A673 (cell line): ENCODE results near the gene HDAC10.

Experiments
- CTCF ChIP-seq: fragments of 300-800, 200-600 bp; sonication (generic); conservative IDR thresholded peaks from 2 replicates; pipeline ENCODE4 v1.5.1; 2017; ENCODE audit warnings: low read depth, mild to moderate bottlenecking, antibody characterized with exemption, low read length, moderate library complexity, mixed read lengths
- EZH2 ChIP-seq: fragments of 200-600 bp; sonication (generic); IDR thresholded peaks from 2 replicates; pipeline ENCODE4 v1.6.1; 2017; ENCODE audit warnings: borderline replicate concordance, low read depth, mild to moderate bottlenecking, mixed read lengths, antibody characterized with exemption, low read length; ENCODE audit not compliant: poor library complexity, severe bottlenecking

- TF ChIP-seq CTCF (no peak), EZH2 (no peak)
These were observed 21.2 kb upstream of the HDAC10 start for GRCh38 chr22:50272044-50272802.
